H9 (cell line): ENCODE measurements around the gene CEBPE. TPM values are rescaled to one million over a fixed set of nuclear protein-coding genes. Genes with fewer than 3 reads are reported as not detected.

ENCODE experiments used
- DNase-seq: peaks from one replicate; pipeline ENCODE4 v3.0.0-alpha.2; 2017
- H2AFZ ChIP-seq: one replicate; pipeline ENCODE4 v1.6.1; 2013; ENCODE audit warnings: mild to moderate bottlenecking, low read length, control low read depth, moderate library complexity
- H2AK5ac ChIP-seq: 2 replicates; pipeline ENCODE4 v1.6.1; 2013; ENCODE audit warnings: low read length, control low read depth, mixed read lengths; ENCODE audit not compliant: insufficient read length
- H2BK120ac ChIP-seq: one replicate; pipeline ENCODE4 v1.6.1; 2013; ENCODE audit warnings: low read depth, mild to moderate bottlenecking, low read length, control low read depth, inconsistent platforms; ENCODE audit not compliant: poor library complexity, severe bottlenecking
- H2BK12ac ChIP-seq: 2 replicates; pipeline ENCODE4 v1.6.1; 2013; ENCODE audit warnings: low read length, control low read depth, mixed read lengths, low read depth; ENCODE audit not compliant: insufficient read length
- H2BK15ac ChIP-seq: 2 replicates; pipeline ENCODE4 v1.6.1; 2013; ENCODE audit warnings: low read depth, low read length, control low read depth
- H2BK20ac ChIP-seq: one replicate; pipeline ENCODE4 v1.6.1; 2013; ENCODE audit warnings: low read depth, mild to moderate bottlenecking, low read length, control low read depth, inconsistent platforms; ENCODE audit not compliant: poor library complexity, severe bottlenecking
- H2BK5ac ChIP-seq: 2 replicates; pipeline ENCODE4 v1.6.1; 2013; ENCODE audit warnings: low read length, control low read depth, mixed read lengths; ENCODE audit not compliant: insufficient read length
- H3K14ac ChIP-seq: 2 replicates; pipeline ENCODE4 v1.6.1; 2013; ENCODE audit warnings: low read length, control low read depth; ENCODE audit not compliant: insufficient read depth
- H3K18ac ChIP-seq: 2 replicates; pipeline ENCODE4 v1.6.1; 2013; ENCODE audit warnings: low read depth, mild to moderate bottlenecking, mixed read lengths, low read length, control low read depth; ENCODE audit not compliant: insufficient read length
- H3K23ac ChIP-seq: 2 replicates; pipeline ENCODE4 v1.6.1; 2013; ENCODE audit warnings: low read length, control low read depth, mixed read lengths, low read depth; ENCODE audit not compliant: insufficient read length
- H3K23me2 ChIP-seq: 2 replicates; pipeline ENCODE4 v1.6.1; 2013; ENCODE audit warnings: low read depth, mild to moderate bottlenecking, mixed read lengths, low read length, control low read depth; ENCODE audit not compliant: insufficient read length, poor library complexity, severe bottlenecking
- H3K27ac ChIP-seq: 2 replicates; pipeline ENCODE4 v1.5.1; 2013; ENCODE audit warnings: low read length, control low read depth, mixed read lengths, low read depth; ENCODE audit not compliant: insufficient read length
- H3K27me3 ChIP-seq: 2 replicates; pipeline ENCODE4 v1.6.1; 2013; ENCODE audit warnings: low read length, control low read depth, inconsistent platforms; ENCODE audit not compliant: insufficient read depth
- H3K4ac ChIP-seq: 2 replicates; pipeline ENCODE4 v1.6.1; 2013; ENCODE audit warnings: low read depth, mild to moderate bottlenecking, control low read depth, inconsistent platforms, low read length, moderate library complexity
- H3K4me1 ChIP-seq: 2 replicates; pipeline ENCODE4 v1.6.1; 2013; ENCODE audit warnings: low read length, control low read depth, inconsistent platforms; ENCODE audit not compliant: insufficient read depth
- H3K4me2 ChIP-seq: 2 replicates; pipeline ENCODE4 v1.6.1; 2013; ENCODE audit warnings: low read length, control low read depth, mixed read lengths; ENCODE audit not compliant: insufficient read length, insufficient read depth
- H3K56ac ChIP-seq: 2 replicates; pipeline ENCODE4 v1.6.1; 2013; ENCODE audit warnings: low read depth, mild to moderate bottlenecking, mixed read lengths, low read length, control low read depth; ENCODE audit not compliant: insufficient read length
- H3K79me1 ChIP-seq: 2 replicates; pipeline ENCODE4 v1.6.1; 2013; ENCODE audit warnings: low read depth, mild to moderate bottlenecking, moderate library complexity, low read length, control low read depth, inconsistent platforms; ENCODE audit not compliant: insufficient read depth, poor library complexity, severe bottlenecking
- H3K79me2 ChIP-seq: 2 replicates; pipeline ENCODE4 v1.6.1; 2013; ENCODE audit warnings: low read length, control low read depth, inconsistent platforms; ENCODE audit not compliant: insufficient read depth
- H3K9ac ChIP-seq: 2 replicates; pipeline ENCODE4 v1.6.1; 2013; ENCODE audit warnings: low read length, control low read depth, mixed read lengths; ENCODE audit not compliant: insufficient read length; ENCODE audit errors: extremely low read depth
- H3K9me3 ChIP-seq: one replicate; pipeline ENCODE4 v1.6.1; 2013; ENCODE audit warnings: low read depth, low read length, inconsistent platforms; ENCODE audit not compliant: control insufficient read depth
- H3T11ph ChIP-seq: one replicate; pipeline ENCODE4 v1.6.1; 2013; ENCODE audit warnings: mild to moderate bottlenecking, low read length, control low read depth, inconsistent platforms
- H4K20me1 ChIP-seq: one replicate; pipeline ENCODE4 v1.6.1; 2013; ENCODE audit not compliant: control insufficient read depth, insufficient read length, insufficient read depth
- H4K5ac ChIP-seq: 2 replicates; pipeline ENCODE4 v1.6.1; 2013; ENCODE audit warnings: low read depth, mild to moderate bottlenecking, mixed read lengths, low read length, control low read depth; ENCODE audit not compliant: insufficient read length
- H4K8ac ChIP-seq: replicated peaks from 2 replicates; pipeline ENCODE4 v1.6.1; 2013; ENCODE audit warnings: low read length, control low read depth, mixed read lengths, low read depth; ENCODE audit not compliant: insufficient read length
- H4K91ac ChIP-seq: 2 replicates; pipeline ENCODE4 v1.6.1; 2013; ENCODE audit warnings: low read depth, mild to moderate bottlenecking, moderate library complexity, mixed read lengths, low read length, control low read depth; ENCODE audit not compliant: insufficient read length
- H3K27ac Mint-ChIP-seq, 3 experiments: 2 replicates in 2 of 3; 3 replicates in 1 of 3; pipeline ENCODE4 v1.8.0; 2020 to 2021; ENCODE audit warnings: mixed read lengths in 3 of 3, mild to moderate bottlenecking in 1 of 3, moderate library complexity in 1 of 3
- H3K27me3 Mint-ChIP-seq: 2 replicates; pipeline ENCODE4 v1.8.0; 2021; ENCODE audit warnings: low read depth, mild to moderate bottlenecking, moderate library complexity, mixed read lengths
- H3K36me3 Mint-ChIP-seq, 3 experiments: 2 replicates in 2 of 3; 3 replicates in 1 of 3; pipeline ENCODE4 v1.8.0; 2020 to 2021; ENCODE audit warnings: low read depth in 3 of 3, mixed read lengths in 3 of 3; ENCODE audit not compliant: insufficient read depth in 1 of 3
- H3K4me1 Mint-ChIP-seq, 2 experiments: 2 replicates each; pipeline ENCODE4 v1.8.0; 2020; ENCODE audit warnings: mixed read lengths in 2 of 2
- H3K4me3 Mint-ChIP-seq, 2 experiments: 2 replicates in 1 of 2; 3 replicates in 1 of 2; pipeline ENCODE4 v1.8.0; 2020 to 2021; ENCODE audit warnings: mild to moderate bottlenecking in 2 of 2, mixed read lengths in 2 of 2, moderate library complexity in 1 of 2
- H3K9me3 Mint-ChIP-seq, 2 experiments: 2 replicates in 1 of 2; 3 replicates in 1 of 2; pipeline ENCODE4 v1.8.0; 2020; ENCODE audit warnings: mild to moderate bottlenecking in 2 of 2, mixed read lengths in 2 of 2, moderate library complexity in 1 of 2
- WGBS: extraction: QIAGEN DNeasy Blood & Tissue Kit; methylation state at CpG from one replicate; pipeline ENCODE4 v1.1.7; 2013; ENCODE audit warnings: missing lambda C conversion rate, low lambda C conversion rate, mixed read lengths; ENCODE audit not compliant: insufficient read length; ENCODE audit errors: extremely low coverage; 5-methylcytosine and 5-hydroxymethylcytosine counted together
- total RNA-seq: library from RNA; stranded (reverse); gene quantifications from 2 replicates; pipeline ENCODE4 v1.2.1, GENCODE V29; 2021
- TF ChIP-seq, protein P1 (sequence below): fragments of 200-600 bp; sonication (generic); conservative IDR thresholded peaks from 3 replicates; pipeline ENCODE4 v1.8.0; 2021; ENCODE audit warnings: antibody characterized with exemption, mild to moderate bottlenecking

Gene CEBPE
- total RNA-seq, 1 experiment from 2014 or later = not detected

DNA sequence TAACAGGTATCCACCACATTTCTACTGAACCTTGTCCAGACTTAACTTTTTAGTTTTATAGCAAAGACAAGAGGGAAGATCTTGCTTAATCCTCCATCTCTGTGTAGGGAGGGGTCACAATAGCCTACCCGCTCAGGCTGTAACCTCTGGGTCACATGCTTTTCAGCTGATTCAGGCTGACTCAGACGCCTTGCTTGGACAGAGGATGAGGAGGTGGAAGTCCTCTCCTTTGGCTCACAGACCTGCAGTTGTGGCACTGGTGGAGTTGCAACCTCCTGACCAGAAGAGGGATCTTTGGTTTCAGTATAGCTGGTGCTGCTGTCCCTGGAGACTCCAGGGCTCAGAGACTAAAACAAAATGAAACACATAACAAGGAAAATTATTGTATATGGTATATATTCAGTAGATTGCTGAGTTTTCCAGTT, 40.4 kb downstream of the CEBPE start:
- no peak overlapping the region for H2AFZ ChIP-seq
- no peaks in the 10 kb centered on the region for H3K27me3 ChIP-seq
- H3K56ac ChIP-seq = no peak overlapping the region
- no peaks in the 10 kb centered on the region for H3K23me2 ChIP-seq
- H3K4ac ChIP-seq = no peak overlapping the region
- no peak for DNase-seq
- no peak overlapping the region for H4K5ac ChIP-seq
- H4K91ac ChIP-seq = no peak overlapping the region
- Mint-ChIP-seq H3K9me3 (no peaks in the 10 kb centered on the region; a peak in 1 of 5 replicates), H3K36me3 (peaks cover 54 to 92% (median 85%) of the 10 kb centered on the region in 3 experiments; a peak in 6 of 7 replicates), H3K27ac (no peak overlapping the region), H3K4me1 (no peaks in the 10 kb centered on the region), H3K27me3 (no peaks in the 10 kb centered on the region), H3K4me3 (no peak overlapping the region)
- no peak overlapping the region for H3K9ac ChIP-seq
- H3K79me1 ChIP-seq = no peaks in the 10 kb centered on the region
- H2BK20ac ChIP-seq = no peak overlapping the region
- H2AK5ac ChIP-seq = no peak overlapping the region
- no peak overlapping the region for H3K14ac ChIP-seq
- TF ChIP-seq, protein P1, sequence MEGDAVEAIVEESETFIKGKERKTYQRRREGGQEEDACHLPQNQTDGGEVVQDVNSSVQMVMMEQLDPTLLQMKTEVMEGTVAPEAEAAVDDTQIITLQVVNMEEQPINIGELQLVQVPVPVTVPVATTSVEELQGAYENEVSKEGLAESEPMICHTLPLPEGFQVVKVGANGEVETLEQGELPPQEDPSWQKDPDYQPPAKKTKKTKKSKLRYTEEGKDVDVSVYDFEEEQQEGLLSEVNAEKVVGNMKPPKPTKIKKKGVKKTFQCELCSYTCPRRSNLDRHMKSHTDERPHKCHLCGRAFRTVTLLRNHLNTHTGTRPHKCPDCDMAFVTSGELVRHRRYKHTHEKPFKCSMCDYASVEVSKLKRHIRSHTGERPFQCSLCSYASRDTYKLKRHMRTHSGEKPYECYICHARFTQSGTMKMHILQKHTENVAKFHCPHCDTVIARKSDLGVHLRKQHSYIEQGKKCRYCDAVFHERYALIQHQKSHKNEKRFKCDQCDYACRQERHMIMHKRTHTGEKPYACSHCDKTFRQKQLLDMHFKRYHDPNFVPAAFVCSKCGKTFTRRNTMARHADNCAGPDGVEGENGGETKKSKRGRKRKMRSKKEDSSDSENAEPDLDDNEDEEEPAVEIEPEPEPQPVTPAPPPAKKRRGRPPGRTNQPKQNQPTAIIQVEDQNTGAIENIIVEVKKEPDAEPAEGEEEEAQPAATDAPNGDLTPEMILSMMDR = no peak
- no peak overlapping the region for H3K27ac ChIP-seq
- no peaks in the 10 kb centered on the region for H3K9me3 ChIP-seq
- H4K20me1 ChIP-seq = no peaks in the 10 kb centered on the region
- no CpG with 5 or more reads among the region's 2 CpGs for WGBS
- H3K18ac ChIP-seq = no peak overlapping the region
- no peak overlapping the region for H2BK5ac ChIP-seq
- no peak overlapping the region for H2BK12ac ChIP-seq
- no peak overlapping the region for H3K23ac ChIP-seq
- no peaks in the 10 kb centered on the region for H3K79me2 ChIP-seq
- no peak overlapping the region for H2BK15ac ChIP-seq
- no peak overlapping the region for H2BK120ac ChIP-seq
- no peak overlapping the region for H3T11ph ChIP-seq
- no peak overlapping the region for H3K4me2 ChIP-seq
- no peak overlapping the region for H4K8ac ChIP-seq
- H3K4me1 ChIP-seq = no peaks in the 10 kb centered on the region
